Suprapubic skin (tissue), 4 donors: ENCODE results near the gene GPR137B. TPM values are rescaled to one million over a fixed set of nuclear protein-coding genes. Genes with fewer than 3 reads are reported as not detected.
"Not testable (repeated sequence)": the region's sequence is repeated elsewhere in the genome, so short reads cannot be mapped to it uniquely, and the experiment has no call there.

ENCODE experiments used
- DNase-seq, 2 donors: peaks; one replicate each; pipeline ENCODE4 v3.0.0-alpha.2; 2019; ENCODE audit warnings: low spot score in 2 of 2
- H3K27ac ChIP-seq: fragments of 200-600 bp; sonication (generic); one replicate; pipeline ENCODE4 v1.5.1; 2019
- H3K27me3 ChIP-seq: fragments of 200-600 bp; sonication (generic); one replicate; pipeline ENCODE4 v1.5.1; 2019
- H3K36me3 ChIP-seq: fragments of 200-600 bp; sonication (generic); one replicate; pipeline ENCODE4 v1.5.1; 2019
- H3K4me1 ChIP-seq: fragments of 200-600 bp; sonication (generic); one replicate; pipeline ENCODE4 v1.5.1; 2019
- H3K4me3 ChIP-seq: fragments of 200-600 bp; sonication (generic); one replicate; pipeline ENCODE4 v1.5.1; 2019; ENCODE audit warnings: mild to moderate bottlenecking
- H3K9me3 ChIP-seq: fragments of 200-600 bp; sonication (generic); one replicate; pipeline ENCODE4 v1.5.1; 2019
- EP300 ChIP-seq: sonication (generic); formaldehyde crosslinking; IDR thresholded peaks from one replicate; pipeline ENCODE4 v1.6.1; 2017; ENCODE audit warnings: antibody characterized with exemption
- POLR2A ChIP-seq, 2 donors: fragments of 450-650 bp; IDR thresholded peaks; one replicate each; pipeline ENCODE4 v1.6.1; 2017; ENCODE audit warnings: antibody characterized with exemption in 2 of 2, mild to moderate bottlenecking in 2 of 2, moderate library complexity in 2 of 2
- POLR2AphosphoS5 ChIP-seq, 3 donors: sonication (generic); formaldehyde crosslinking; IDR thresholded peaks; one replicate each; pipeline ENCODE4 v1.6.1; 2017; ENCODE audit warnings: antibody characterized with exemption in 3 of 3
- WGBS: methylation state at CpG from one replicate; pipeline ENCODE4 v1.1.5; 2018; 5-methylcytosine and 5-hydroxymethylcytosine counted together
- total RNA-seq, 4 donors: library from RNA; depleted of rRNA; stranded (reverse); fragments of >200 nt; gene quantifications; one replicate each; pipeline ENCODE4 v1.1.0, GENCODE V29; 2016
- TF ChIP-seq, protein P1 (sequence below), 2 donors: fragments of 200-600 bp in 1 of 2; fragments of 450-650 bp in 1 of 2; sonication (generic) in 1 of 2; IDR thresholded peaks; one replicate each; pipeline ENCODE4 v1.5.1; 2016 to 2019; ENCODE audit warnings: antibody characterized with exemption in 2 of 2, mild to moderate bottlenecking in 1 of 2, moderate library complexity in 1 of 2

Gene GPR137B
- total RNA-seq, 4 donors from 2014 or later = 34.9 to 60.0 (median 47.2) TPM

DNA sequence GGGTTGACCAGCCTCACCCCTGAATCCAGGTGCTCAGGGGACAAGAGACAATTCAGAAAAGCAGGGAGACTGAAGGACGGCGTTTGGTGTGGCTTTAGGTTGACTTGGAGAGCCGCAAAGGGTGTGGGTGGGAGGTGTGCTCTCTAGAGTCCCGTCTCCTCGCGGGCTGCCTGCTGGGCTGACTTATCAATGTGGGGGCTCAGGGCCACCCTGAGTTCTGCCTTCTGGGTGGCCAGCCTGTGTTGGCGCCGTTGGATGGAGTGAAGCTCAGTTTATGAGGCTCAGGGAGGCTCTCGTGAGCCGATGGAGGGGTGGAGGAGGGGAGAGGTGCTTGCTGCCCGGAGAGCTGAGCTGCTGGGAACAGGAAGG is 13.0 kb downstream of the GPR137B start:
- Histone ChIP-seq H3K9me3 (no peaks in the 10 kb centered on the region), H3K27ac (no peak overlapping the region), H3K4me3 (no peak overlapping the region), H3K36me3 (no peaks in the 10 kb centered on the region), H3K4me1 (no peaks in the 10 kb centered on the region), H3K27me3 (no peaks in the 10 kb centered on the region)
- WGBS = 87% methylated on average over 11 of the region's 11 CpGs
- no peak for DNase-seq
- TF ChIP-seq, protein P1, sequence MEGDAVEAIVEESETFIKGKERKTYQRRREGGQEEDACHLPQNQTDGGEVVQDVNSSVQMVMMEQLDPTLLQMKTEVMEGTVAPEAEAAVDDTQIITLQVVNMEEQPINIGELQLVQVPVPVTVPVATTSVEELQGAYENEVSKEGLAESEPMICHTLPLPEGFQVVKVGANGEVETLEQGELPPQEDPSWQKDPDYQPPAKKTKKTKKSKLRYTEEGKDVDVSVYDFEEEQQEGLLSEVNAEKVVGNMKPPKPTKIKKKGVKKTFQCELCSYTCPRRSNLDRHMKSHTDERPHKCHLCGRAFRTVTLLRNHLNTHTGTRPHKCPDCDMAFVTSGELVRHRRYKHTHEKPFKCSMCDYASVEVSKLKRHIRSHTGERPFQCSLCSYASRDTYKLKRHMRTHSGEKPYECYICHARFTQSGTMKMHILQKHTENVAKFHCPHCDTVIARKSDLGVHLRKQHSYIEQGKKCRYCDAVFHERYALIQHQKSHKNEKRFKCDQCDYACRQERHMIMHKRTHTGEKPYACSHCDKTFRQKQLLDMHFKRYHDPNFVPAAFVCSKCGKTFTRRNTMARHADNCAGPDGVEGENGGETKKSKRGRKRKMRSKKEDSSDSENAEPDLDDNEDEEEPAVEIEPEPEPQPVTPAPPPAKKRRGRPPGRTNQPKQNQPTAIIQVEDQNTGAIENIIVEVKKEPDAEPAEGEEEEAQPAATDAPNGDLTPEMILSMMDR (IDR thresholded peaks at IDR 0.05) = no peak
- TF ChIP-seq POLR2A (IDR thresholded peaks at IDR 0.05) = no peak
- no peak for TF ChIP-seq POLR2AphosphoS5 (IDR thresholded peaks at IDR 0.05)
- no peak for TF ChIP-seq EP300

DNA sequence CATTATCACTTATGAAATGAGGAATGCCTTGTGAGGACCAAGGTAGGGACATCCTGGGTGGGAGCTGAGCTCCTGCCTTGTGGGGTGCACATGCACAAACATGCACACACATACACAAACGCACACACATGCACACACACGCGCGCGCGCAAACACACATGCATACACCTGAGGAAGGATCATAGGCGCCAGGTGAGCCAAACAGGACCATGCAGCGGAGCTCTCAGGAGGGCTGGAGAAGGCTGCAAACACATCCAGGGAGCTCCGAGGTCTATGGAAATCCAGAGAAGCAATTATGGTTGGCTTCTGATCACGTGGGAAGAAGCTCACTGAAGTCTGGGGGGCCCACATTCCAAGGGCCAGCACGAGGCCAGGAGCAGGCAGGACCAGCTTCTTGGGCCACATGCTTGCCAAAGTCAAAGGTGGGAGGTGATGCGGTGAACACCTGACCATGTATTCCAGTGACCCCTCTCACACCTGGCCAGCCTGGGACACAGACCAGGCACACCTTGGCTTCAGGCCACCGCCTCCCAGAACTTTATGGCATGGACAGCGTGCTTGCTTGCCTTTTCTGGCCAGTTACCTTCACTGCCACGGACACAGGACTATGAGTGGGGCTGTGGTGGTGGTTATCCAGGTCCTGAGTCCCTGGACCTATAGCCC is 13.6 kb downstream of the GPR137B start:
- peaks cover 1% of the 10 kb centered on the region for H3K9me3 ChIP-seq
- no peak for TF ChIP-seq POLR2AphosphoS5 (IDR thresholded peaks at IDR 0.05)
- TF ChIP-seq POLR2A (IDR thresholded peaks at IDR 0.05) = no peak
- no peak for TF ChIP-seq EP300
- TF ChIP-seq, protein P1 (IDR thresholded peaks at IDR 0.05) = no peak
- no peaks in the 10 kb centered on the region for H3K36me3 ChIP-seq
- no peak for DNase-seq
- WGBS = 92% methylated on average over 15 of the region's 15 CpGs
- H3K4me1 ChIP-seq = no peaks in the 10 kb centered on the region
- H3K4me3 ChIP-seq = no peak overlapping the region
- no peaks in the 10 kb centered on the region for H3K27me3 ChIP-seq
- H3K27ac ChIP-seq = no peak overlapping the region

DNA sequence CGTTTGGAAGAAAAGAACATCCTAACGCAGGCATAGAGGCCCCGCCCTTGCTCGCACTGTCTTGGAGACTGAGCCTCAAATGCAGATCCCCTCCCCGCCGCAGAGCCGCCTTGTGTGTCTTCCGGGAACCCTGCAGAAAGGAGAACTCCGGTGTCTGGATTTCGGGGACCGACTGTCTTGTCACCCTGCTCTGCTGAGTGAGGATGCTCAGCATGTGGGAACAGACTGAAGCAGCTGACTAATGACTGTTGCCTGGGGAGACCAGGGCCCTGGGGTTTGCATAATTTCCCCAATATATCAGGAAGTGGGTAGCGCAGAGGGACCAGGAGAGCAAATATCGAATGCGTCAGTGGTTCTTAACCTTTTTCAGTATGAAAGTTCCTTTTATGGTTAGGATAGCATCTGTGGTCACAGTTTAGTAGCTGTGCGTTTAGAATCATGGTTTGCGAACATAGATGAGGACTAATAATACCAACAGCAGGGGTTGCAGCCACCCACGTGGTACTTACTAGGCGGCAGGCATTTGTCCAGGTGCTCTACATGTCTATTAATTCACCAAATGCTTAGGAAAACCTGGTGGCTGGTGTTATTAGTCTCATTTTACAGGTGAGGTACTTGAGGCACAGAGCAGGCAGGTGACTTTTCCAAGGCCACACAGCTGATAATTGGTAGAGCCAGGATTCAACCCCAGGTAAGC is 14.3 kb downstream of the GPR137B start:
- 86% methylated on average over 18 of the region's 18 CpGs for WGBS
- Histone ChIP-seq H3K27me3 (no peaks in the 10 kb centered on the region), H3K9me3 (peaks cover 8% of the 10 kb centered on the region), H3K36me3 (no peaks in the 10 kb centered on the region), H3K27ac (no peak overlapping the region), H3K4me3 (no peak overlapping the region), H3K4me1 (no peaks in the 10 kb centered on the region)
- TF ChIP-seq, protein P1 (IDR thresholded peaks at IDR 0.05) = no peak
- TF ChIP-seq POLR2A (IDR thresholded peaks at IDR 0.05) (no peak), POLR2AphosphoS5 (IDR thresholded peaks at IDR 0.05) (no peak), EP300 (no peak)
- no peak for DNase-seq

DNA sequence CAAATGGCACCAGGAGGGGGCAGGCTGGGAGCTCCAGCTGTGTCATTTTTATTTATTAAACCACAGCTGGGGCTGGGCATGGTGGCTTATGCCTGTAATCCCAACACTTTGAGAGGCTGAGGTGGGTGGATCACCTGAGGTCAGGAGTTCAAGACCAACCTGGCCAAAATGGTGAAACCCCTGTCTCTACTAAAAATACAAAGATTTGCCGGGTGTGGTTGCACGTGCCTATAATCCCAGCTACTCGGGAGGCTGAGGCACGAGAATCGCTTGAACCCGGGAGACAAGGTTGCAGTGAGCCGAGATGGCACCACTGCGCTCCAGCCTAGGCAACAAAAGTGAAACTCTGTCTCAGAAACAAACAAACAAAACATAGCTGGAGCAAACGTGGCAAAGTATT is 15.7 kb downstream of the GPR137B start:
- 92% methylated on average over 9 of the region's 9 CpGs for WGBS
- H3K27ac ChIP-seq, H3K9me3 ChIP-seq, DNase-seq, H3K36me3 ChIP-seq, H3K27me3 ChIP-seq, H3K4me3 ChIP-seq, H3K4me1 ChIP-seq: not testable (repeated sequence)

DNA sequence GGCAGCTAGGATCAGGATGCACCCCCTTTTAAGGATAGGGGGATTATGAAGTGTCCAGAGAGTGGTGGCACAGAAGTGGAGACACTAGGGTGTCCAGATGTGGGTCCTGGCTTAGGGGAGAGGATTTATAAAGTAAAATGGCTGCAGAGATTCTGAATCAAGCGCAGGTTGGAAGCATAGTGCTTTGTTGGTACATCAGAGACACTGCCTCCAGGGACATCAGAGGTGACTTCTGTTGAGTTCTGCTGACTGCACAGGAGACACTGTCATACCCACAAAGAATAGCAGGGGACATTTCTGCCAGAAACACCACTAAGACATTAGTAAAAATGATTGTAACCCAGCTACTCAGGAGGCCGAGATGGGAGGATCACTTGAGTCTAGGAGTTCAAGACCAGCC is 16.4 kb downstream of the GPR137B start:
- no peak overlapping the region for H3K4me3 ChIP-seq
- no peaks in the 10 kb centered on the region for H3K27me3 ChIP-seq
- H3K4me1 ChIP-seq = no peaks in the 10 kb centered on the region
- no peak for DNase-seq
- no peak overlapping the region for H3K27ac ChIP-seq
- WGBS = 94% methylated on average over 2 of the region's 2 CpGs
- peaks cover 9% of the 10 kb centered on the region for H3K9me3 ChIP-seq
- no peak for TF ChIP-seq EP300
- no peak for TF ChIP-seq POLR2AphosphoS5 (IDR thresholded peaks at IDR 0.05)
- TF ChIP-seq, protein P1 (IDR thresholded peaks at IDR 0.05) = no peak
- TF ChIP-seq POLR2A (IDR thresholded peaks at IDR 0.05) = no peak
- peaks cover under 1% of the 10 kb centered on the region for H3K36me3 ChIP-seq
